Breast epithelium (tissue), 4 donors: Measurements from ENCODE around the gene ESYT2. TPM values are rescaled to one million over a fixed set of nuclear protein-coding genes. Genes with fewer than 3 reads are reported as not detected.
"Not testable (repeated sequence)": the region's sequence is repeated elsewhere in the genome, so short reads cannot be mapped to it uniquely, and the experiment has no call there.

Source experiments
- DNase-seq, 2 donors: peaks; one replicate each; pipeline ENCODE4 v3.0.0-alpha.2; 2019; ENCODE audit warnings: low spot score in 2 of 2
- H3K27ac ChIP-seq, 2 donors: fragments of 200-600 bp; sonication (generic) in 1 of 2; one replicate each; pipeline ENCODE4 v1.5.1; 2016 to 2019; ENCODE audit warnings: mild to moderate bottlenecking in 1 of 2
- H3K27me3 ChIP-seq, 2 donors: fragments of 200-600 bp; sonication (generic) in 1 of 2; one replicate each; pipeline versions ENCODE4 v1.5.1 to v1.6.0; 2017 to 2019; ENCODE audit warnings: control low read depth in 1 of 2, mild to moderate bottlenecking in 1 of 2
- H3K36me3 ChIP-seq: fragments of 200-600 bp; one replicate; pipeline ENCODE4 v1.5.1; 2019
- H3K4me1 ChIP-seq, 2 donors: fragments of 200-600 bp; sonication (generic); one replicate each; pipeline ENCODE4 v1.5.1; 2016 to 2019; ENCODE audit warnings: control low read depth in 1 of 2
- H3K4me3 ChIP-seq, 3 donors: fragments of 200-600 bp; sonication (generic); 1 replicate in 2 of 3; 2 replicates in 1 of 3; pipeline ENCODE4 v1.5.1; 2016 to 2019; ENCODE audit warnings: mild to moderate bottlenecking in 3 of 3, moderate library complexity in 2 of 3
- H3K9me3 ChIP-seq, 2 donors: fragments of 200-600 bp; sonication (generic) in 1 of 2; one replicate each; pipeline ENCODE4 v1.5.1; 2016 to 2019; ENCODE audit warnings: control low read depth in 1 of 2
- CTCF ChIP-seq, 3 donors: fragments of 450-650 bp; IDR thresholded peaks; one replicate each; pipeline ENCODE4 v1.5.1; 2016 to 2017; ENCODE audit warnings: antibody characterized with exemption in 3 of 3, mild to moderate bottlenecking in 3 of 3, moderate library complexity in 3 of 3
- POLR2A ChIP-seq: fragments of 450-650 bp; IDR thresholded peaks from one replicate; pipeline ENCODE4 v1.6.1; 2016; ENCODE audit warnings: antibody characterized with exemption, mild to moderate bottlenecking, moderate library complexity
- POLR2AphosphoS5 ChIP-seq, 3 donors: sonication (generic); formaldehyde crosslinking; IDR thresholded peaks; one replicate each; pipeline ENCODE4 v1.6.1; 2017; ENCODE audit warnings: antibody characterized with exemption in 3 of 3
- intact Hi-C: fragments of 100-400 bp; cut with DNase I; formaldehyde crosslinking; loops from one replicate; pipeline ENCODE4 v1.15.1; 2023; ENCODE audit warnings: low total_unique reads
- total RNA-seq, 3 donors: library from RNA; depleted of rRNA; stranded (reverse); fragments of >200 nt; gene quantifications; one replicate each; pipeline ENCODE4 v1.1.0, GENCODE V29; 2016

The ESYT2 gene
- total RNA-seq, 3 donors from 2014 or later = 97.3 to 155 (median 115) TPM

- no peak overlapping the region for H3K27ac ChIP-seq
- peaks cover 0 to 6% of the 10 kb centered on the region in 2 donors for H3K4me1 ChIP-seq
- no peak overlapping the region for H3K4me3 ChIP-seq
- no peaks in the 10 kb centered on the region for H3K9me3 ChIP-seq
- H3K36me3 ChIP-seq = no peaks in the 10 kb centered on the region
- H3K27me3 ChIP-seq = no peaks in the 10 kb centered on the region
- TF ChIP-seq CTCF (IDR thresholded peaks at IDR 0.05) (no peak), POLR2AphosphoS5 (IDR thresholded peaks at IDR 0.05) (no peak), POLR2A (no peak)
- DNase-seq = no peak
- intact Hi-C loops = no loop called here
Observed at GRCh38 chr7:158706710-158707590, 122.4 kb downstream of the ESYT2 start.

DNA sequence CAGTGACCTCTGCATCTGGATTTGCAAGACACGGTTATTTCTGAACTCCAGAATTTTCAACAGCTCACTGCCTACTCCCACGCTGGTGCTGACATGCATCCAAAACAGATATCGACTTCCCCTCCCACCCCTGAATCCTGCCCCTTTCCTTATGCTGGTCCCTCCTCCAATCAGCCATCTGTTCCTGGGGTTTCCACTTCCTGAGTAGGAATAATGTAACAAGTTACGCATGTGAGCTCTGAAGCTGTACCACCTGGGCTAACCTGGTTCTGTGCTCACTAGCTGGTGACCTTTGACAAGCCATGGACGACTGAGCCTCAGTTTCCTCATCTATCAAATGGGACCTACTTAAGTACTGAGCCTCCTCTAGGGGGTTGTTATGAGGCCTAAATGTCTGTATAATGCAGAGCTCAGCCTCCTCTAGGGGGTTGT, 123.0 kb downstream of the ESYT2 start:
- Histone ChIP-seq H3K9me3 (no peaks in the 10 kb centered on the region), H3K27ac (no peak overlapping the region), H3K36me3 (no peaks in the 10 kb centered on the region), H3K4me3 (no peak overlapping the region), H3K27me3 (no peaks in the 10 kb centered on the region), H3K4me1 (peaks cover 0 to 6% of the 10 kb centered on the region in 2 donors)
- no peak for TF ChIP-seq CTCF (IDR thresholded peaks at IDR 0.05)
- no peak for TF ChIP-seq POLR2A
- TF ChIP-seq POLR2AphosphoS5 (IDR thresholded peaks at IDR 0.05) = no peak
- intact Hi-C loops = no loop called here
- no peak for DNase-seq

- TF ChIP-seq POLR2AphosphoS5 (IDR thresholded peaks at IDR 0.05) (no peak), POLR2A (no peak), CTCF (IDR thresholded peaks at IDR 0.05) (no peak)
- Histone ChIP-seq H3K27me3 (no peaks in the 10 kb centered on the region), H3K4me1 (peaks cover 0 to 6% of the 10 kb centered on the region in 2 donors), H3K27ac (peak overlapping the region; percentile 84 to 92), H3K9me3 (no peaks in the 10 kb centered on the region), H3K4me3 (peak overlapping the region; percentile 79 to 93 (median 88)), H3K36me3 (no peaks in the 10 kb centered on the region)
- DNase-seq = no peak
- intact Hi-C loops = no loop called here
Observed at GRCh38 chr7:158705234-158705850, 124.0 kb downstream of the ESYT2 start.

DNA sequence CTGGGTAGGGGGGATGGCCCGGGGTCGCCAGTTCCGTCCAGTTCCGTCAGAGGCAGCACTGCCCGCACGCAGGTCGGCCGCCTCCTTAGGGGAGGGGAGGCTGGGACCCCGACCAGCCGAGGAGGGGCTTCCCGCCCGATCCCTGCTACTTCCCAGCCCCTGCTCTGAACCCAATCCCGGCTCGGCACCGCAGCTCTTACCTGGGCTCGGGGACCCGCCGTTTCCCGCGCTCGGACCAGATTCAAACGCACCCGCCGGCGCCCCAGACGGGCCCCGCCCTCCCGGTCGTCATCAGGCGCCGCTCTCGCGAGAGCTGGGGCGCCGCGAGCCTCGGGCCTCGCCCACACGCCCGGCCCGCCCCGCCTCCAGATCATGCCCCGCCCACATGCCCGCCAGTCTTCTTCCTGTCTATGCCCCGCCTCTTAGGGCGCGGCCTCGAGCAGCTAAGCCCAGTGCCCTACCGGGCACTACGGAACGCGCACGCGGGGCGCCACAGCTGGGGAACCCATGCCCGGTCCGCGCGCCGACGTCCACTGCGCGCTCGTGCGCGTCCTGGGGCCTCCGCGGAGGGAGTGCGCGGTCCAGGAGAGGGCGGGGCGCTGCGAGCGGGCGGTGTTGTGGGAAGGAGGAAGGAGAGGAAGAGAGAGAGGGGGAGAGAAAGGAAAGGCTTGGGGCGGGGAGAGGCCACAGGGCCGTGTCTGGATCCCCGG, 124.6 kb downstream of the ESYT2 start, which contains the start of gene NCAPG2:
Gene NCAPG2 (minus strand): TSS at position 281 of the 710 bp plus-strand sequence. CDS start 2,905 bp downstream, outside the sequence.
- intact Hi-C loops = no loop called here
- Histone ChIP-seq H3K36me3 (no peaks in the 10 kb centered on the region), H3K4me1 (peaks cover 0 to 6% of the 10 kb centered on the region in 2 donors), H3K4me3 (peak within 1 kb of the TSS; percentile 79 to 93 (median 88)), H3K9me3 (no peaks in the 10 kb centered on the region), H3K27ac (peak within 1 kb of the TSS; percentile 84 to 92), H3K27me3 (no peaks in the 10 kb centered on the region)
- TF ChIP-seq POLR2A (peak; percentile 72), POLR2AphosphoS5 (IDR thresholded peaks at IDR 0.05) (peak; percentile 91 to 96 (median 94)), CTCF (IDR thresholded peaks at IDR 0.05) (peak; percentile 57 to 74 (median 66))
- DNase-seq = peak; percentile 95 to 97

DNA sequence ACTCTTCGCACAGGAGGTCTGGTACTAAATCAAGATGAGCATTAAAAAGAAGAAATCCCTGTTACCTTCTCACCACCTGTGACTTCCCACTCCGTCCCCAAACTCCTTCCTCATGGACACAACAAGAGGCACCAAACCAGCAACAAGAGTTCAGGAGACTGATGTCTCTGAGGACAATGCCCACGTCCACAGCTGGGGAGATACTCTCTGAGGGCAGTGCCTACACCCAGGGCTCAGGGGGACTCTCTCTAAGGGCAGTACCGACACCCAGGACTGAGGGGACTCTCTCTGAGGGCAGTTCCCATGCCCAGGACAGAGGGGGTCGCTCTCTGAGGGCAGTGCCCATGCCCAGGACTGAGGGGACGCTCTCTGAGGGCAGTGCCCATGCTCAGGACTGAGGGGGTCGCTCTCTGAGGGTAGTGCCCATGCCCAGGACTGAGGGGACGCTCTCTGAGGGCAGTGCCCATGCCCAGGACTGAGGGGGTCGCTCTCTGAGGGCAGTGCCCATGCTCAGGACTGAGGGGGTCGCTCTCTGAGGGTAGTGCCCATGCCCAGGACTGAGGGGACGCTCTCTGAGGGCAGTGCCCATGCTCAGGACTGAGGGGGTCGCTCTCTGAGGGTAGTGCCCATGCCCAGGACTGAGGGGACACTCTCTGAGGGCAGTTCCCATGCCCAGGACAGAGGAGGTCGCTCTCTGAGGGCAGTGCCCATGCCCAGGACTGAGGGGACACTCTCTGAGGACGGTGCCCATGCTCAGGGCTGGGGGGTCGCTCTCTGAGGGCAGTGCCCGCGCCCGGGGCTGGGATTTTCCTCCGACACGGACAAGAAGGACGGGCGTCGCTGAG, 125.4 kb downstream of the ESYT2 start:
- Histone ChIP-seq H3K27ac (peak overlapping the region; percentile 84 to 92), H3K4me3 (peak overlapping the region; percentile 79 to 93 (median 88))
- H3K27me3 ChIP-seq, H3K9me3 ChIP-seq, intact Hi-C loops, H3K4me1 ChIP-seq, H3K36me3 ChIP-seq, DNase-seq: not testable (repeated sequence)
